Measurements from ENCODE around the gene FAM227B.

- TF ChIP-seq POLR2A (IDR thresholded peaks at IDR 0.05; ENCODE audit: low read depth, low read length): no peak
- TF ChIP-seq POLR2AphosphoS5 (IDR thresholded peaks at IDR 0.05; ENCODE audit: low read depth, low read length): no peak
These were observed 324.4 kb downstream of the FAM227B start for GRCh38 chr15:49296258-49296657.
